GM12878 (cell line): ENCODE data around the gene CREB5. TPM values are rescaled to one million over a fixed set of nuclear protein-coding genes. Genes with fewer than 3 reads are reported as not detected.

Experiments used
- ESRRA ChIP-seq: IDR thresholded peaks from 2 replicates; pipeline ENCODE4 v1.6.1; 2012; ENCODE audit warnings: mild to moderate bottlenecking, low read length, improper control_type of control experiment
- FOXM1 ChIP-seq: IDR thresholded peaks from 2 replicates; pipeline ENCODE4 v1.6.1; 2012; ENCODE audit warnings: low read depth, mild to moderate bottlenecking, inconsistent platforms, low read length, moderate library complexity
- MEF2A ChIP-seq: IDR thresholded peaks from 2 replicates; pipeline ENCODE4 v1.6.1; 2011; ENCODE audit warnings: low read depth, mild to moderate bottlenecking, low read length, moderate library complexity; ENCODE audit not compliant: insufficient read depth
- NFIC ChIP-seq: IDR thresholded peaks from 2 replicates; pipeline ENCODE4 v1.6.1; 2012; ENCODE audit warnings: low read depth, mild to moderate bottlenecking, inconsistent platforms, low read length, moderate library complexity
- PML ChIP-seq: IDR thresholded peaks from 2 replicates; pipeline ENCODE4 v1.6.1; 2012; ENCODE audit warnings: low read length, inconsistent platforms
- POLR2A ChIP-seq: IDR thresholded peaks from 2 replicates; pipeline ENCODE4 v1.6.1; 2011; ENCODE audit warnings: low read depth, mild to moderate bottlenecking, low read length
- RCOR1 ChIP-seq: conservative IDR thresholded peaks from 2 replicates; pipeline ENCODE4 v1.6.1; 2012; ENCODE audit warnings: low read depth, low read length, improper control_type of control experiment
- SRF ChIP-seq, 2 experiments: IDR thresholded peaks; 2 replicates each; pipeline ENCODE4 v1.6.1; 2011; ENCODE audit warnings: low read depth in 2 of 2, low read length in 2 of 2, mild to moderate bottlenecking in 1 of 2, moderate library complexity in 1 of 2
- TCF7 ChIP-seq: IDR thresholded peaks from 2 replicates; pipeline ENCODE4 v1.6.1; 2014; ENCODE audit warnings: antibody characterized with exemption, borderline replicate concordance
- USF1 ChIP-seq: IDR thresholded peaks from 2 replicates; pipeline ENCODE4 v1.6.1; 2011; ENCODE audit warnings: borderline replicate concordance, low read depth, mild to moderate bottlenecking, moderate library complexity, mixed read lengths, low read length; ENCODE audit not compliant: insufficient read depth; ENCODE audit errors: extremely low read length
- YY1 ChIP-seq: IDR thresholded peaks from 2 replicates; pipeline ENCODE4 v1.6.1; 2011; ENCODE audit warnings: low read depth, mild to moderate bottlenecking, low read length
- ZNF592 ChIP-seq: fragments of 450-650 bp; IDR thresholded peaks from 2 replicates; pipeline ENCODE4 v1.6.1; 2017; ENCODE audit warnings: mild to moderate bottlenecking, moderate library complexity
- polyA plus RNA-seq, 11 experiments: library from polyadenylated mRNA; depleted of rRNA in 4 of 11; unstranded in 6 of 11; stranded (reverse) in 5 of 11; fragments of >200 nt; fragmentation: Nextera tagmentation in 4 of 11; fragmentation: Illumina TruSeq in 1 of 11; extraction: Ambion mirVana in 4 of 11; extraction: Trizol in 1 of 11; gene quantifications; 1 replicate in 1 of 11; 2 replicates in 10 of 11; pipeline versions ENCODE4 v1.2.1 to v1.2.3, GENCODE V29; 2011 to 2016; ENCODE audit warnings: inconsistent platforms in 2 of 11, missing spikeins in 2 of 11, low read depth in 1 of 11
- total RNA-seq, 4 experiments: library from RNA; depleted of rRNA in 3 of 4; stranded (reverse); fragments of >200 nt in 3 of 4; fragmentation: Illumina TruSeq in 1 of 4; extraction: Trizol in 1 of 4; gene quantifications; 2 replicates each; pipeline versions ENCODE4 v1.2.1 to v1.2.3, GENCODE V29; 2013 to 2021
- TF ChIP-seq, protein P1 (sequence below): fragments of 450-650 bp; conservative IDR thresholded peaks from 2 replicates; pipeline ENCODE4 v1.6.1; 2017; ENCODE audit warnings: mild to moderate bottlenecking, moderate library complexity

CREB5 gene
- total and polyA plus RNA-seq, 10 of the 15 experiments (the other 5 are each of a cell fraction or from before 2014, with no cell fraction given): 12.9 to 74.1 (median 53.0) TPM

GRCh38 chr7:28661826-28662595, 249.7 kb downstream of the CREB5 start (continued):
- TF ChIP-seq FOXM1: peak; percentile 38; the same call in 1 of the 2 replicates
- TF ChIP-seq POLR2A: peak; percentile 35; the same call in 1 of the 2 replicates
- TF ChIP-seq ESRRA: no peak
- TF ChIP-seq YY1: peak; percentile 82
- TF ChIP-seq USF1: no peak
- TF ChIP-seq, protein P1, sequence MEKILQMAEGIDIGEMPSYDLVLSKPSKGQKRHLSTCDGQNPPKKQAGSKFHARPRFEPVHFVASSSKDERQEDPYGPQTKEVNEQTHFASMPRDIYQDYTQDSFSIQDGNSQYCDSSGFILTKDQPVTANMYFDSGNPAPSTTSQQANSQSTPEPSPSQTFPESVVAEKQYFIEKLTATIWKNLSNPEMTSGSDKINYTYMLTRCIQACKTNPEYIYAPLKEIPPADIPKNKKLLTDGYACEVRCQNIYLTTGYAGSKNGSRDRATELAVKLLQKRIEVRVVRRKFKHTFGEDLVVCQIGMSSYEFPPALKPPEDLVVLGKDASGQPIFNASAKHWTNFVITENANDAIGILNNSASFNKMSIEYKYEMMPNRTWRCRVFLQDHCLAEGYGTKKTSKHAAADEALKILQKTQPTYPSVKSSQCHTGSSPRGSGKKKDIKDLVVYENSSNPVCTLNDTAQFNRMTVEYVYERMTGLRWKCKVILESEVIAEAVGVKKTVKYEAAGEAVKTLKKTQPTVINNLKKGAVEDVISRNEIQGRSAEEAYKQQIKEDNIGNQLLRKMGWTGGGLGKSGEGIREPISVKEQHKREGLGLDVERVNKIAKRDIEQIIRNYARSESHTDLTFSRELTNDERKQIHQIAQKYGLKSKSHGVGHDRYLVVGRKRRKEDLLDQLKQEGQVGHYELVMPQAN: no peak
- TF ChIP-seq RCOR1: no peak
- TF ChIP-seq TCF7: 0 out of 2 replicates have a peak, but pooled peaks have one; percentile 26
- peak; percentile 62 for TF ChIP-seq NFIC
- TF ChIP-seq ZNF592: no peak
- 0 out of 2 replicates have a peak, but pooled peaks have one; percentile 20 for TF ChIP-seq MEF2A
- TF ChIP-seq PML: peak; percentile 17; the same call in 1 of the 2 replicates
- TF ChIP-seq SRF (IDR thresholded peaks at IDR 0.05; ENCODE audit: low read depth in 2 of 2, low read length in 2 of 2): no peak
